Muscle of leg (tissue), 11 donors: ENCODE measurements around the gene C14orf119. TPM values are rescaled to one million over a fixed set of nuclear protein-coding genes. Genes with fewer than 3 reads are reported as not detected.

Experiments used
- DNase-seq: peaks from one replicate; pipeline ENCODE4 v3.0.0; 2013
- H3K27ac ChIP-seq: one replicate; pipeline ENCODE4 v1.5.1; 2013; ENCODE audit warnings: mild to moderate bottlenecking, low read length, control low read depth
- H3K27me3 ChIP-seq: one replicate; pipeline ENCODE4 v1.6.1; 2013; ENCODE audit warnings: low read length; ENCODE audit not compliant: control insufficient read depth, insufficient read depth
- H3K36me3 ChIP-seq: one replicate; pipeline ENCODE4 v1.6.1; 2013; ENCODE audit warnings: low read length; ENCODE audit not compliant: control insufficient read depth, insufficient read depth
- H3K4me1 ChIP-seq: one replicate; pipeline ENCODE4 v1.6.1; 2013; ENCODE audit warnings: low read length; ENCODE audit not compliant: control insufficient read depth, insufficient read depth
- H3K4me3 ChIP-seq: one replicate; pipeline ENCODE4 v1.5.1; 2013; ENCODE audit warnings: low read length, control low read depth
- H3K9me3 ChIP-seq: replicated peaks from 2 replicates; pipeline ENCODE4 v1.6.1; 2013; ENCODE audit warnings: low read depth, low read length; ENCODE audit not compliant: control insufficient read depth
- WGBS: methylation state at CpG from one replicate; pipeline ENCODE4 v1.1.5; 2013; ENCODE audit warnings: missing lambda C conversion rate; ENCODE audit not compliant: insufficient coverage; 5-methylcytosine and 5-hydroxymethylcytosine counted together
- polyA plus RNA-seq, 8 donors: library from polyadenylated mRNA; unstranded; fragments of 120-200 nt; gene quantifications; one replicate each; pipeline versions ENCODE4 v1.2.1 to v1.2.3, GENCODE V29; 2013; ENCODE audit warnings: inconsistent platforms in 1 of 8, low replicate concordance in 1 of 8; ENCODE audit not compliant: insufficient read length in 8 of 8, insufficient read depth in 1 of 8
- total RNA-seq: library from RNA; stranded (reverse); fragments of 120-200 nt; gene quantifications from one replicate; pipeline ENCODE4 v1.2.4, GENCODE V29; 2013

Gene C14orf119
- total and polyA plus RNA-seq, 9 donors: 46.0 to 68.2 (median 50.9) TPM

- no CpG with 5 or more reads among the region's 6 CpGs for WGBS
- H3K36me3 ChIP-seq: no peaks in the 10 kb centered on the region
- H3K27me3 ChIP-seq: no peaks in the 10 kb centered on the region
- peaks cover 5% of the 10 kb centered on the region for H3K4me1 ChIP-seq
- H3K4me3 ChIP-seq: no peak overlapping the region
- DNase-seq: no peak
- no peak overlapping the region for H3K27ac ChIP-seq
- no peaks in the 10 kb centered on the region for H3K9me3 ChIP-seq
These were observed 42.7 kb downstream of the C14orf119 start for GRCh38 chr14:23137813-23138535.

- Histone ChIP-seq H3K4me1 (peaks cover 5% of the 10 kb centered on the region), H3K27me3 (no peaks in the 10 kb centered on the region), H3K36me3 (no peaks in the 10 kb centered on the region), H3K27ac (no peak overlapping the region), H3K4me3 (no peak overlapping the region), H3K9me3 (no peaks in the 10 kb centered on the region)
- DNase-seq: no peak
- WGBS: 100% methylated on average over 1 of the region's 2 CpGs
These were observed 44.6 kb downstream of the C14orf119 start for GRCh38 chr14:23139874-23140273.

- H3K9me3 ChIP-seq: no peaks in the 10 kb centered on the region
- no peak for DNase-seq
- peaks cover 5% of the 10 kb centered on the region for H3K4me1 ChIP-seq
- H3K36me3 ChIP-seq: no peaks in the 10 kb centered on the region
- no peak overlapping the region for H3K4me3 ChIP-seq
- no peaks in the 10 kb centered on the region for H3K27me3 ChIP-seq
- WGBS: 68% methylated on average over 5 of the region's 6 CpGs
- no peak overlapping the region for H3K27ac ChIP-seq
These were observed 45.1 kb downstream of the C14orf119 start for GRCh38 chr14:23140371-23140770.

GRCh38 chr14:23141706-23142444, 46.6 kb downstream of the C14orf119 start:
- peak; percentile 82 for DNase-seq
- H3K36me3 ChIP-seq: no peaks in the 10 kb centered on the region
- no peak overlapping the region for H3K4me3 ChIP-seq
- peaks cover 5% of the 10 kb centered on the region for H3K4me1 ChIP-seq
- H3K9me3 ChIP-seq: no peaks in the 10 kb centered on the region
- H3K27ac ChIP-seq: no peak overlapping the region
- WGBS: 45% methylated on average over 5 of the region's 7 CpGs
- no peaks in the 10 kb centered on the region for H3K27me3 ChIP-seq

- H3K9me3 ChIP-seq: no peaks in the 10 kb centered on the region
- H3K36me3 ChIP-seq: no peaks in the 10 kb centered on the region
- no peaks in the 10 kb centered on the region for H3K27me3 ChIP-seq
- 91% methylated on average over 3 of the region's 4 CpGs for WGBS
- DNase-seq: no peak
- H3K27ac ChIP-seq: no peak overlapping the region
- no peak overlapping the region for H3K4me3 ChIP-seq
- H3K4me1 ChIP-seq: peaks cover 5% of the 10 kb centered on the region
These were observed 47.5 kb downstream of the C14orf119 start for GRCh38 chr14:23142826-23143225.

GRCh38 chr14:23143911-23144310, 48.6 kb downstream of the C14orf119 start:
- no CpG with 5 or more reads among the region's 1 CpG for WGBS
- no peak overlapping the region for H3K4me3 ChIP-seq
- no peak for DNase-seq
- no peaks in the 10 kb centered on the region for H3K27me3 ChIP-seq
- H3K4me1 ChIP-seq: peaks cover 5% of the 10 kb centered on the region
- H3K36me3 ChIP-seq: no peaks in the 10 kb centered on the region
- H3K27ac ChIP-seq: no peak overlapping the region
- H3K9me3 ChIP-seq: no peaks in the 10 kb centered on the region

GRCh38 chr14:23145794-23146350, 50.6 kb downstream of the C14orf119 start:
- Histone ChIP-seq H3K36me3 (no peaks in the 10 kb centered on the region), H3K9me3 (no peaks in the 10 kb centered on the region), H3K4me1 (peaks cover 5% of the 10 kb centered on the region), H3K4me3 (no peak overlapping the region), H3K27me3 (no peaks in the 10 kb centered on the region), H3K27ac (no peak overlapping the region)
- DNase-seq: no peak
- 60% methylated on average over 2 of the region's 4 CpGs for WGBS

- H3K27me3 ChIP-seq: no peaks in the 10 kb centered on the region
- DNase-seq: no peak
- H3K36me3 ChIP-seq: no peaks in the 10 kb centered on the region
- no peaks in the 10 kb centered on the region for H3K9me3 ChIP-seq
- H3K4me1 ChIP-seq: peaks cover 5% of the 10 kb centered on the region
- H3K27ac ChIP-seq: no peak overlapping the region
- WGBS: 79% methylated on average over 2 of the region's 2 CpGs
- H3K4me3 ChIP-seq: no peak overlapping the region
These were observed 51.1 kb downstream of the C14orf119 start for GRCh38 chr14:23146351-23146910.

GRCh38 chr14:23146980-23147379, 51.7 kb downstream of the C14orf119 start:
- Histone ChIP-seq H3K27me3 (no peaks in the 10 kb centered on the region), H3K4me3 (no peak overlapping the region), H3K4me1 (peaks cover 5% of the 10 kb centered on the region), H3K9me3 (no peaks in the 10 kb centered on the region), H3K36me3 (no peaks in the 10 kb centered on the region), H3K27ac (no peak overlapping the region)
- 89% methylated on average over 3 of the region's 4 CpGs for WGBS
- no peak for DNase-seq

GRCh38 chr14:23147676-23148075, 52.4 kb downstream of the C14orf119 start:
- Histone ChIP-seq H3K36me3 (no peaks in the 10 kb centered on the region), H3K4me1 (no peaks in the 10 kb centered on the region)
- peak; percentile 47 for DNase-seq

More at GRCh38 chr14:23147676-23148075, 52.4 kb downstream of the C14orf119 start:
- WGBS: 43% methylated on average over 1 of the region's 1 CpG
- H3K4me3 ChIP-seq: no peak overlapping the region
- H3K27me3 ChIP-seq: no peaks in the 10 kb centered on the region
- no peaks in the 10 kb centered on the region for H3K9me3 ChIP-seq
- H3K27ac ChIP-seq: no peak overlapping the region
